ENCODE data around the gene QSER1. TPM values are rescaled to one million over a fixed set of nuclear protein-coding genes. Genes with fewer than 3 reads are reported as not detected.
"Not testable (repeated sequence)": the region's sequence is repeated elsewhere in the genome, so short reads cannot be mapped to it uniquely, and the experiment has no call there.

The QSER1 gene
- total RNA-seq, 2 donors from 2014 or later = 19.0 to 23.3 TPM

- intact Hi-C loops (cut with DNase I) = no loop called here
- DNase-seq (ENCODE audit: low spot score) = no peak
These were observed 26.7 kb downstream of the QSER1 start for GRCh38 chr11:32919338-32919737.

GRCh38 chr11:32920570-32920969 is 28.0 kb downstream of the QSER1 start:
- no peak for DNase-seq (ENCODE audit: low spot score)
- intact Hi-C loops (cut with DNase I) = no loop called here

- intact Hi-C loops (cut with DNase I) = no loop called here
- DNase-seq (ENCODE audit: low spot score) = no peak
These were observed 28.6 kb downstream of the QSER1 start for GRCh38 chr11:32921204-32921603.

GRCh38 chr11:32931606-32932005 is 39.0 kb downstream of the QSER1 start:
- no peak for DNase-seq (ENCODE audit: low spot score)

GRCh38 chr11:32932196-32932595 is 39.6 kb downstream of the QSER1 start:
- intact Hi-C loops (cut with DNase I) = no loop called here
- DNase-seq (ENCODE audit: low spot score) = no peak

More at GRCh38 chr11:32931606-32932005, 39.0 kb downstream of the QSER1 start:
- intact Hi-C loops (cut with DNase I) = no loop called here

- intact Hi-C loops (cut with DNase I) = no loop called here
- no peak for DNase-seq (ENCODE audit: low spot score)
These were observed 42.9 kb downstream of the QSER1 start for GRCh38 chr11:32935462-32936029.

GRCh38 chr11:32936178-32936577 is 43.6 kb downstream of the QSER1 start:
- intact Hi-C loops (cut with DNase I); DNase-seq (ENCODE audit: low spot score): not testable (repeated sequence)

GRCh38 chr11:32937283-32937682 is 44.7 kb downstream of the QSER1 start:
- intact Hi-C loops (cut with DNase I); DNase-seq (ENCODE audit: low spot score): not testable (repeated sequence)

GRCh38 chr11:32939046-32939445 is 46.4 kb downstream of the QSER1 start:
- DNase-seq (ENCODE audit: low spot score) = no peak
- intact Hi-C loops (cut with DNase I) = no loop called here

- intact Hi-C loops (cut with DNase I) = no loop called here
- DNase-seq (ENCODE audit: low spot score) = no peak
These were observed 47.3 kb downstream of the QSER1 start for GRCh38 chr11:32939866-32940265.

GRCh38 chr11:32940865-32941264 is 48.3 kb downstream of the QSER1 start:
- intact Hi-C loops (cut with DNase I) = no loop called here

GRCh38 chr11:32947978-32948377 is 55.4 kb downstream of the QSER1 start:
- no peak for DNase-seq (ENCODE audit: low spot score)
- intact Hi-C loops (cut with DNase I) = no loop called here

More at GRCh38 chr11:32940865-32941264, 48.3 kb downstream of the QSER1 start:
- DNase-seq (ENCODE audit: low spot score) = no peak

- DNase-seq (ENCODE audit: low spot score) = no peak
- intact Hi-C loops (cut with DNase I) = no loop called here
These were observed 57.1 kb downstream of the QSER1 start for GRCh38 chr11:32949739-32950138.

- DNase-seq (ENCODE audit: low spot score) = no peak
- intact Hi-C loops (cut with DNase I) = no loop called here
These were observed 59.8 kb downstream of the QSER1 start for GRCh38 chr11:32952421-32952820.

- intact Hi-C loops (cut with DNase I) = no loop called here
- no peak for DNase-seq (ENCODE audit: low spot score)
These were observed 61.1 kb downstream of the QSER1 start for GRCh38 chr11:32953700-32954099.

GRCh38 chr11:32960553-32961164 is 68.0 kb downstream of the QSER1 start:
- intact Hi-C loops (cut with DNase I) = loop anchor here (5.0 kb wide), 1 partner anchor 107 kb away; no protein-coding TSS in a partner anchor
- DNase-seq (ENCODE audit: low spot score) = no peak

GRCh38 chr11:32962016-32962415 is 69.4 kb downstream of the QSER1 start:
- DNase-seq (ENCODE audit: low spot score) = no peak
- intact Hi-C loops (cut with DNase I) = loop anchor here (5.0 kb wide), 1 partner anchor 105 kb away; no protein-coding TSS in a partner anchor

- no peak for DNase-seq (ENCODE audit: low spot score)
- intact Hi-C loops (cut with DNase I) = loop anchor here (5.0 kb wide), 1 partner anchor 104 kb away; no protein-coding TSS in a partner anchor
These were observed 71.1 kb downstream of the QSER1 start for GRCh38 chr11:32963721-32964120.

GRCh38 chr11:32968541-32968940 is 75.9 kb downstream of the QSER1 start:
- no peak for DNase-seq (ENCODE audit: low spot score)
- intact Hi-C loops (cut with DNase I) = no loop called here

GRCh38 chr11:32972233-32972632 is 79.6 kb downstream of the QSER1 start:
- DNase-seq (ENCODE audit: low spot score); intact Hi-C loops (cut with DNase I): not testable (repeated sequence)

- intact Hi-C loops (cut with DNase I) = no loop called here
- no peak for DNase-seq (ENCODE audit: low spot score)
These were observed 80.2 kb downstream of the QSER1 start for GRCh38 chr11:32972781-32973180.
